OCI-M1 (cell line): ENCODE results near the gene CTNND2.

ENCODE experiments used
- DNase-seq: peaks from one replicate; lab custom pipeline; 2025; lab: John Stamatoyannopoulos, UW

Gene CTNND2

GRCh38 chr5:10985091-10985720 is 919.0 kb downstream of the CTNND2 start:
- no peak for DNase-seq

DNA sequence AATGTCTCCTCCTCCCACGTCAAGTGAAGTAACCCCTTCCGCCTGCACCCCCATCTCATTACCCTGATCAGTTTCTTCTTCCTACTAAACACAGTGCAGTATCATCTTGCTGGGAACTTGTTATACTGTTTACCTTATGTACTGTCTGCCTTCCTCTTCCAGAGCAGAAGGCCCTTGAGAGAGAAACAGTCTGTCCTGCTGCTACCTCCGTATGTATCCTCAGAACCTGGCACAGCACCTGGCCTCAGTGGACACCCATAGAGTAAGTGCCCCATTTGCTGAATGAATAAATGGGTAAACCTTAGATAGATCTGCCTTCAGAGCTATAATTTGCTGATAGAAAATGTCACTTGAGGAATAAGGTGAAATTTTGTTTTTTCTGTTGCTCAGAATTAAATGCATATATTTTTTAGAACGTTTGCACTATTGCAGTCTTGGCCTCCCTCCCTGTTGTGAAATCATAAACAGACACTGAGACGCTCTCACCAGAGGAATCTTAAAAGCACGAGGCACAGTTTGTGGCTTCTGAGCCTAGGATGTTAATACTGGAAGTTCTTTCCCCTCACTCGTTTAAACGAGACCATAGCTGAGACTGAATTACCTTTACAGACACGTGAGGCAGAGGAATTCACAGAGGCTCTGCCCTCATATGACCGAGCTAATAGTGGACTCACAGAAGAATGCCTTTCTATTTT is 920.1 kb downstream of the CTNND2 start:
- DNase-seq = no peak

GRCh38 chr5:10982626-10983025 is 921.6 kb downstream of the CTNND2 start:
- no peak for DNase-seq

GRCh38 chr5:10981932-10982331 is 922.3 kb downstream of the CTNND2 start:
- no peak for DNase-seq

- peak; percentile 2 for DNase-seq
Observed at GRCh38 chr5:10977011-10977410, 927.2 kb downstream of the CTNND2 start.

- DNase-seq = no peak
Observed at GRCh38 chr5:10975945-10976344, 928.3 kb downstream of the CTNND2 start.

DNA sequence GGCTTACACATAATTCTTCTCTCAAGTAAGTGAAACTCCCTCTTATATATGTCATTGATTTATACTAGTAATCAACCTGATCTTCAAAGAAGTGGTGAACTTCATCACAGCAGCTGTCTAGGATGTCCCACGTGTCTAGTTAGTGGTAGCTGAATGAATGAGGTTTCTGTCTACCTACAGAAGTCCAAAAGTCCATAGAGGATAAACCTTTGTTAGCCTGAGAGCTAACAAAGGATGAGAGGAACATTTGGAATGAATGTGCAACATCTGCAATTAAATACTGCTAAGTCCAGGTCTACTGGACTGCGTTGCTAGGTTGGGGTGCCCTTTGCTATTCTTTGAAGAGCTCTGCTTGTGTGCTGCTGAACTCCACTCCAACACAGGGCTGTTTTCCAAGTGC is 929.4 kb downstream of the CTNND2 start:
- DNase-seq = no peak

DNA sequence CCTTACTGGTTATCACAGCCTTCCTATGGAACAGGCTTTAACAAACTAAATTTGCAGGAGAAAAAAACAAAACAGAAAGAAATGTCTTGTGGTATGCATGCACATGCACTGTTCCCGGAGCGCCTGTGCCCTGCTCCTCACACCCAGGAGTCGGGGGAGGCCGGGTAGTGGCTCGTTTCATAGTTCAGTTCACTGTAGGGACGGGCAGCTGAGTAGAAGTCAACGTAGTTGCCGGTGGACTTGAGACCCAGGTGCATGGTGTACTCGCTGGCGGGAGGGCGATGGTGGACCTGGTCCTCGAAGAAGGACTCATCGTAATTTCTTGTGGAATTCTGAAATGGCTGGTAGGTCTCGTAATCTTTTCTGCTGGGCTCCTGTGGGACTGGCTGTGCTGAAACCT is 930.9 kb downstream of the CTNND2 start:
- DNase-seq = no peak

GRCh38 chr5:10969684-10970180 is 934.5 kb downstream of the CTNND2 start:
- DNase-seq = no peak

DNA sequence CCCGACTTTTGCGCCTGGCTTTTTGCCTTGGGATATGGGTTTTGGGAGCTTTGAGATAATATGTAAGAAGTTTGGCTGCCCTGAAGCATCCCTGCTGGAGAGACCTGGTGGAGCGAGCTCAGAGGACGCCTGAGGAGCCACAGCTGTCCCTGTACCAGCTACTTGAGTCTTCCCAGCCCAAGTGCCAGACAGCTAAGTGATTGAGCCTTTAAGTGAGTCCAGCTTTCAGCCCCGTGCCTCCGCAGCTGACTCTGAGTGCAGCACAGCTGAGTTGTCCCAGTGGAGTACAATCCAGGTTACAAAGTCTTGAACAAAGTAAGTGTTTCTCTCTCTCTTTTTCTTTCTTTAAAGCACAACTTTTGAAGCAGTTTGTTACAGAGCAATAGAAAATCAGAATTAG is 939.4 kb downstream of the CTNND2 start:
- no peak for DNase-seq

GRCh38 chr5:10958728-10959127 is 945.5 kb downstream of the CTNND2 start:
- no peak for DNase-seq

- no peak for DNase-seq
Observed at GRCh38 chr5:10949856-10950630, 954.2 kb downstream of the CTNND2 start.

GRCh38 chr5:10946050-10946449 is 958.2 kb downstream of the CTNND2 start:
- no peak for DNase-seq

- no peak for DNase-seq
Observed at GRCh38 chr5:10941900-10942299, 962.3 kb downstream of the CTNND2 start.

DNA sequence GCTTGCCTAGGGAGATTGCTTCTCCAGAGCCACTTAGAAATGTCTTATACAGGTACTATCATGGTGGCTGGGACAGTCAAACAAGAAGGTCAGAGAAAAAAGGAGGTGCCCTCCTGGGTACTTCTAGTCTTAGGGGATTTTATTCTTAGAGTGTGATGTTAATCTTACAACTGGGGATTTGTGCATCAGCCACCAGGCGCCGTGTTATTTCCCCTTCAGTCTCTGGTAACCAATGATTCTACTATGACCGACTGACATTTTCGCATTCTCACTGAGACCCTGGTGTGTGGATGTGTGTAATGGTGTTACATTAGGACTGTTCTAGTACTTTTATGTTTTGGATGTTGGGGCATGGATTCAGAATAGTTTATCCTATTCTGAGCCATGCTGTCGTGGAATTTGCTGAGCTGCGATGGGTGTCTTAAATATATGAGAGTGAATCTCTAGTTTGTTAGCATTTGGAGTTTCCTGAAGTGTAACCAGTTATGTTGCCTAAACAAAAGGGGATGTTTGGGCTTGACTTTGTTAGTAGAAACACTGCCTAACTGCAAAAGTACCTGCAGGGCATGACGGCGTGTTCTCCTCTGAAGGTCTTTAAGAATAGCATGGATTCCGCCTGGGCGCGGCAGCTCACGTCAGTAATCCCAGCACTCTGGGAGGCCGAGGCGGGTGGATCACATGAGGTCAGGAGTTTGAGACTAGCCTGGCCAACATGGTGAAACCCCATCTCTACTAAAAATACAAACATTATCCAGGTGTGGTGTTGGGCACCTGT is 968.0 kb downstream of the CTNND2 start:
- DNase-seq = no peak

- DNase-seq = no peak
Observed at GRCh38 chr5:10935536-10935935, 968.7 kb downstream of the CTNND2 start.

GRCh38 chr5:10934783-10935355 is 969.4 kb downstream of the CTNND2 start:
- no peak for DNase-seq

- no peak for DNase-seq
Observed at GRCh38 chr5:10933121-10933520, 971.1 kb downstream of the CTNND2 start.

DNA sequence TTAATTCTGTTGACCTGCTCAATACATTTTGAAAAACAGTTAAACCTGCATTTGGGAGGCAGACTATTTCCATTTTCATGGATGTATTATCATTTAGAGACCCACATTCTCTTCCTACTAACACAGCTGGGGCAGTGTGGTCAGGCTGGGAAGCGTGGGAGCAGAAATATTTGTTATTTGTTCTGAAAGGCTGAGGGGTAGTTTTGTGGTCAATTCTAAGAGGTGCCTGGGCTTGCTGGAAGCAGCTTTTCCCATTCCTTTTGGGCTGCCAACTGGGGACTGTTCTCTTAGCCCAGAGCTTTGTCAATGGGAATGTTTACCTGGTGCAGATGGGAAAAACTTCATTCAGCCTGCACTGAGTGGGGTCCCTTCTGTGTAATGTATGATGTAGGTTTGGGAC is 971.8 kb downstream of the CTNND2 start:
- no peak for DNase-seq

DNA sequence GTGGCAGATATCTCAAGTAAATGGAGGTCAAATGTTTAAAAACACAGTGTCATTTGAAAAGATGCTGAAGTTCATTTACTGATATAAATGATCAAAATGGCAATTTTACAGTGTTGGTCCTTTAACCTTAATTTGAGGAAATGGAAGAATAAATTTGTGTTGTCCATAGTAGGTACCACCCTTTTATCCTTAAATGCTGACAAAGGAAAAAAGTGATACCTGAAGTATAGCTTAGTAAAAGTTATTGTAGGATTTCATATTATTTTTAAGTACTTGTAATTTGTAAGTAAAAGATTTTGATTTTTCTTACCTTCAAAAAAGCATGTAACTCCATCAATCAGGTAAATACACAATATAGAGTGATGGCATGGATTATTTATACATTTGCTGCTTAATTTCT is 976.6 kb downstream of the CTNND2 start:
- no peak for DNase-seq

DNA sequence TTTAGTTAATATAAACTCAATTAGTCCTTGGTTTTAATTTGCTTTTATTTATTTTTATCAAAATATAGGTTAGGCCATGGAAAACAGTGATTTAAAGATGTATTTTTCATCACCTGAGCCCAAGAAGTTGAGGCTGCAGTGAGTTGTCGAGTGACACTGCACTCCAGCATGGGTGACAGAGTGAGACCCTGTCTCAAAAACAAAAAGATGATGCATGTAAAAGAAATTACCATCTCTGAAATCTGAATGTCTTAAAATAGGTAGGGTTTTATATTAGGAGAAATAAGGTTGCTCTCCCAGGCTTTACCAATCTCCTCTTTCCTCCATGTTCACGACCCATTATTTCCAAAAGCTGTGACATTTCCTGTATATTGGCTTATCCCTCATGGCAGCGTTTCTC is 980.9 kb downstream of the CTNND2 start:
- no peak for DNase-seq
